GM19372 (cell line): ENCODE measurements around the gene HOXB3.

ENCODE experiments used
- ATAC-seq: cut with Tn5 transposase; IDR thresholded peaks from one replicate; pipeline ENCODE4 v1.9.1; 2021; ENCODE audit warnings: mild to moderate bottlenecking, low read depth, moderate library complexity; ENCODE audit not compliant: unreplicated experiment

The HOXB3 gene

GRCh38 chr17:48626245-48627117 is 36.4 kb upstream of the HOXB3 start, which contains the start of gene HOXB9:
TSS of gene HOXB9 (minus strand) at chr17:48626358. CDS start at chr17:48626269, 89 bp downstream.
- no peak for ATAC-seq

- ATAC-seq: no peak
Measured at GRCh38 chr17:48625495-48626244, 35.6 kb upstream of the HOXB3 start.

- ATAC-seq: no peak
Measured at GRCh38 chr17:48624544-48625494, 34.8 kb upstream of the HOXB3 start.

- ATAC-seq: no peak
Measured at GRCh38 chr17:48624118-48624517, 34.1 kb upstream of the HOXB3 start.

- no peak for ATAC-seq
Measured at GRCh38 chr17:48623583-48623982, 33.5 kb upstream of the HOXB3 start.

- ATAC-seq: no peak
Measured at GRCh38 chr17:48622857-48623256, 32.8 kb upstream of the HOXB3 start.

GRCh38 chr17:48621410-48622392 is 31.7 kb upstream of the HOXB3 start:
- ATAC-seq: no peak

- ATAC-seq: no peak
Measured at GRCh38 chr17:48620461-48621139, 30.6 kb upstream of the HOXB3 start.

GRCh38 chr17:48619826-48620449 is 29.9 kb upstream of the HOXB3 start:
- ATAC-seq: no peak

- no peak for ATAC-seq
Measured at GRCh38 chr17:48618256-48618896, 28.3 kb upstream of the HOXB3 start.

- no peak for ATAC-seq
Measured at GRCh38 chr17:48617471-48618255, 27.6 kb upstream of the HOXB3 start.

- no peak for ATAC-seq
Measured at GRCh38 chr17:48616717-48617470, 26.9 kb upstream of the HOXB3 start.

- ATAC-seq: no peak
Measured at GRCh38 chr17:48615963-48616716, 26.1 kb upstream of the HOXB3 start.

GRCh38 chr17:48615047-48615962 is 25.3 kb upstream of the HOXB3 start, which contains the start of gene HOXB8:
TSS of gene HOXB8 (minus strand) at chr17:48615292. CDS start at chr17:48614704, 588 bp downstream.
- no peak for ATAC-seq
